Osteocyte (in vitro differentiated cells): ENCODE measurements around the gene SMIM22. TPM values are rescaled to one million over a fixed set of nuclear protein-coding genes. Genes with fewer than 3 reads are reported as not detected.
A peak's percentile ranks its signal among the peaks of the same experiment; 100 is the strongest.

Source experiments
- DNase-seq: peaks from one replicate; pipeline ENCODE4 v3.0.0; 2021; ENCODE audit warnings: mixed read lengths; ENCODE audit not compliant: unreplicated experiment; ENCODE audit errors: extremely low spot score
- H3K27ac Mint-ChIP-seq: one replicate; pipeline ENCODE4 v1.8.0; 2021; ENCODE audit warnings: mild to moderate bottlenecking, mixed read lengths; ENCODE audit not compliant: unreplicated experiment
- H3K27me3 Mint-ChIP-seq: one replicate; pipeline ENCODE4 v1.8.0; 2021; ENCODE audit warnings: mixed read lengths; ENCODE audit not compliant: unreplicated experiment
- H3K36me3 Mint-ChIP-seq: one replicate; pipeline ENCODE4 v1.8.0; 2021; ENCODE audit warnings: mixed read lengths; ENCODE audit not compliant: unreplicated experiment
- H3K4me1 Mint-ChIP-seq: one replicate; pipeline ENCODE4 v1.8.0; 2021; ENCODE audit warnings: mixed read lengths; ENCODE audit not compliant: unreplicated experiment
- H3K4me3 Mint-ChIP-seq: one replicate; pipeline ENCODE4 v1.8.0; 2021; ENCODE audit warnings: mild to moderate bottlenecking, moderate library complexity, mixed read lengths; ENCODE audit not compliant: unreplicated experiment
- H3K9me3 Mint-ChIP-seq: one replicate; pipeline ENCODE4 v1.8.0; 2021; ENCODE audit warnings: mixed read lengths; ENCODE audit not compliant: unreplicated experiment
- total RNA-seq: library from RNA; stranded (reverse); gene quantifications from 2 replicates; pipeline ENCODE4 v1.2.1, GENCODE V29; 2021
- TF ChIP-seq, protein P1 (sequence below): fragments of 200-600 bp; sonication (generic); IDR thresholded peaks from 2 replicates; pipeline ENCODE4 v1.5.0; 2021; ENCODE audit warnings: antibody characterized with exemption, mild to moderate bottlenecking, moderate library complexity

SMIM22 gene
- total RNA-seq, 1 donor from 2014 or later, result not detected

DNA sequence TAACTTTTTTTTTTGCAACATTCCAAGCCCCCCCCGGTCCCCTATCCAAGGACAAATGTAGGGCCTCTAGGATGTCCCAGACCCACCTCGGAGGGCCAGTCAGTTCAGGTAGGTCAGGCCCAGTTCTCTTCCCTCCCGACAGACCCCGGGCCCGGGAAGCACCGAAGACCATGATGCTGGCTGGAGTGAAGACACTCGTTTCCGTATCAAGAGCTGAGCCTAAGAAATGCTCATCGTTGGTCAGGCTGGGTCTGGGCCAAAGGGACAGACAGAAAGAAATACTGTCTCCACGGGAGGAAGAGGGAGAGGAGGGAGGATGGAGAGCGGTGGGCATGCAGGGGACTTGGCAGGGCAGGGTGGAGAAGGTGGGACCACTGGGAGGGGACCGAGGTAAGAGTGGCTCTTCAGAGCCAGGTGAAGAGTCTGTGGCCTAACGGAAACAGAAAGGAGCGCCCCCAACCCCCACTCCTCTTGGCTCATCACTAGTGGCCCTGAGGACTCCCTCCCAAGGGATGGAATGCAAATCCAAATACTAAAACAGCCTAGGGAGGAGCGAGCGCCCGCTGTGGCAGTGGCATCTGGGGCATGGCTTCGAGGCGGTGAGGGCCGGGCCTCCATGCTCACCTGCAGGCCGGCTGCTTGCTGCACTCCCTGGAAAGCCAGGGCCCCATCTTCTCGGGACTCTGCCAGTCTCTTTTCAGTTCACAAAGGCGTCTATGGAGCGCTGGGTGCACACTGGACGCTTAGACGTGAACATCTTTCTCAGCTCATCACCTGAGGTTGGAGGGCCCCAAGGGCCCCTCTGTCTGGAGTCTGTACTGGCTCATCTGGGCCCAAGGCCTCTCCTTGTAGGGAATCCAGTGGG lies 9.0 kb downstream of the SMIM22 start:
- Mint-ChIP-seq H3K27me3 (no peaks in the 10 kb centered on the region), H3K9me3 (no peaks in the 10 kb centered on the region), H3K27ac (no peak overlapping the region), H3K4me1 (peaks cover 19% of the 10 kb centered on the region), H3K4me3 (peak overlapping the region; percentile 22), H3K36me3 (peaks cover 18% of the 10 kb centered on the region)
- no peak for DNase-seq
- TF ChIP-seq, protein P1, sequence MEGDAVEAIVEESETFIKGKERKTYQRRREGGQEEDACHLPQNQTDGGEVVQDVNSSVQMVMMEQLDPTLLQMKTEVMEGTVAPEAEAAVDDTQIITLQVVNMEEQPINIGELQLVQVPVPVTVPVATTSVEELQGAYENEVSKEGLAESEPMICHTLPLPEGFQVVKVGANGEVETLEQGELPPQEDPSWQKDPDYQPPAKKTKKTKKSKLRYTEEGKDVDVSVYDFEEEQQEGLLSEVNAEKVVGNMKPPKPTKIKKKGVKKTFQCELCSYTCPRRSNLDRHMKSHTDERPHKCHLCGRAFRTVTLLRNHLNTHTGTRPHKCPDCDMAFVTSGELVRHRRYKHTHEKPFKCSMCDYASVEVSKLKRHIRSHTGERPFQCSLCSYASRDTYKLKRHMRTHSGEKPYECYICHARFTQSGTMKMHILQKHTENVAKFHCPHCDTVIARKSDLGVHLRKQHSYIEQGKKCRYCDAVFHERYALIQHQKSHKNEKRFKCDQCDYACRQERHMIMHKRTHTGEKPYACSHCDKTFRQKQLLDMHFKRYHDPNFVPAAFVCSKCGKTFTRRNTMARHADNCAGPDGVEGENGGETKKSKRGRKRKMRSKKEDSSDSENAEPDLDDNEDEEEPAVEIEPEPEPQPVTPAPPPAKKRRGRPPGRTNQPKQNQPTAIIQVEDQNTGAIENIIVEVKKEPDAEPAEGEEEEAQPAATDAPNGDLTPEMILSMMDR, result no peak

DNA sequence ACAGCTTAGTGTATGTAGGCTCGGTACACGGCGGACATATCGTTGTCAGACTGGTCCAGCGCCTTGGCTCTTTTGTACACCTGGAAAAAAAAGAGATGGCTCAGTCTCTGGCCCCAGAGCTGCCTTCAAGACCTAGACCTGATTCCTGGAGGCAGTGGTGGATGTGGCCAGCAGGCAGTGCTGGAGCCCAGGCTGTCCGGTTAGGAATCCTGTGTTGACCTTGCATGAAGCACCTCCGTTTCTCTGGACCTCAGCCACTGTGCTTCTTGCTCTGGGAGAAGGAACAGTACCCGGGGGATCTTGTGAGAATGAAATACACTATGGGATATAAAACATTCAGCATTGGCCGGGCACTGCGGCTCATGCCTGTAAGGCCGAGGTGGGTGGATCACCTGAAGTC lies 10.1 kb downstream of the SMIM22 start:
- Mint-ChIP-seq H3K4me1 (peaks cover 19% of the 10 kb centered on the region), H3K4me3 (no peak overlapping the region), H3K9me3 (no peaks in the 10 kb centered on the region), H3K36me3 (peaks cover 19% of the 10 kb centered on the region), H3K27me3 (no peaks in the 10 kb centered on the region), H3K27ac (no peak overlapping the region)
- no peak for DNase-seq
- TF ChIP-seq, protein P1, result no peak

DNA sequence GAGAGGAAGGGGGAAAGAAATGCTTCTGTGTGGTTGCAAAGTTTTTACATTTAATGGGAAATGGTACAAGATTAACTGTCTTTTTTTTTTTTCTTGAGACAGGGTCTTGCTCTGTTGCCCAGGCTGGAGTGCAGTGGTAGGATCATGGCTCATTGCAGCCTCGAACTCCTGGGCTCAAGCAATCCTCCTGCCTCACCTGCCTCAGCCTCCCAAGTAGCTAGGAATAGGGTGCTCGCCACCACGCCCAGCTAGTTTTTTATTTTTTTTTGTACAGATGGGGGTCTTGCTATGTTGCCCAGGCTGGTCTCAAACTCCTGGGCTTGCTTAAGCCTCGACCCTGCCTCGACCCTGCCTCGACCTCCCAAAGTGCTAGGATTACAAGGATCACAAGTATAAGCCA lies 11.1 kb downstream of the SMIM22 start:
- DNase-seq, result no peak
- H3K4me1 Mint-ChIP-seq, result peaks cover 17% of the 10 kb centered on the region
- TF ChIP-seq, protein P1, result no peak
- no peaks in the 10 kb centered on the region for H3K27me3 Mint-ChIP-seq
- H3K9me3 Mint-ChIP-seq, result no peaks in the 10 kb centered on the region
- no peak overlapping the region for H3K4me3 Mint-ChIP-seq
- no peak overlapping the region for H3K27ac Mint-ChIP-seq
- peaks cover 19% of the 10 kb centered on the region for H3K36me3 Mint-ChIP-seq

DNA sequence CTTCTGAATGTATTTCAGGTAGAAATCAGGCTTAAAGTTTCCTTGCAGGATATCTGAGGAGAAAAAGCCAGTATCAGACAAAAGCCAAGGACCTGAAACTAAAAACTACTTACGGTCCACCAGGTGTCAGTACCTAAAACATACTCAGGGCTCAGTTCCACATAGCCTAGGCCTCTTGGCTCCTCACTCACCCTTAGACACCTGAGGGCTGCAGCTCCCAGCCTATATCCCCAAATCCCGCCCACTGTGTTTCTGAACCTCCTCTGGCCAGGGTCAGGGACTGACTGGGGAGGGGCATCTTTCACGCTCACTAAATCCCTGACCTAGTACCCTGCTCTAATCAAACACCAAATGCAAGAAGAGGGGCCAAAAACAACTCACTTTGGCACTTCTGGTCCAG lies 16.1 kb downstream of the SMIM22 start:
- H3K9me3 Mint-ChIP-seq, result no peaks in the 10 kb centered on the region
- H3K36me3 Mint-ChIP-seq, result peaks cover 33% of the 10 kb centered on the region
- H3K4me1 Mint-ChIP-seq, result no peaks in the 10 kb centered on the region
- no peak overlapping the region for H3K4me3 Mint-ChIP-seq
- TF ChIP-seq, protein P1, result no peak
- DNase-seq, result no peak
- H3K27me3 Mint-ChIP-seq, result no peaks in the 10 kb centered on the region
- no peak overlapping the region for H3K27ac Mint-ChIP-seq

DNA sequence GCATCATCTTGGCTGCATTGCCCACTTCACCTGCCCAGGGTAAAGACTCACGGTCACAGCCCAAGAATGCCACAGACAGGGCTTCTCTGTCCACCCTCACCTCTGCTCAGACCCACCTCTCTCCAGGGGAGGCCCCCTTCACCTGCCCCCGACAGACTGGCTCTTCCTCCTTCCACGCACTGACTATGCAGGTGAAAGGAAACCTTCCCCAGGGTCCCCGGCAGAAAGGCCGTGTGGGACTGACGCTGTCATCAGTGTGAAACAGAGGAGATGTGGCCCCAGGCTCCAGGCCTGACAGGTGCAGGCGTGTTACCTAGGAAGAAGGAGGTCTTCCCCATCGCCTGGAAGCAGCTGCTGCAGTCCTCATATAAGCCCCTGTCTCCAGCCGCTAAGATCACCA lies 16.6 kb downstream of the SMIM22 start:
- no peak for DNase-seq
- H3K27me3 Mint-ChIP-seq, result no peaks in the 10 kb centered on the region
- H3K9me3 Mint-ChIP-seq, result no peaks in the 10 kb centered on the region
- H3K4me3 Mint-ChIP-seq, result no peak overlapping the region
- TF ChIP-seq, protein P1, result no peak
- H3K36me3 Mint-ChIP-seq, result peaks cover 36% of the 10 kb centered on the region
- H3K4me1 Mint-ChIP-seq, result no peaks in the 10 kb centered on the region
- no peak overlapping the region for H3K27ac Mint-ChIP-seq
